Stimulated activated CD4-positive, alpha-beta T cell treated with anti-CD3 and anti-CD28 coated beads, Interleukin-1b, Interleukin-23, amount 100 ng/mL, for 1 hour (primary cell): ENCODE results near the gene SRRM3.
"Not testable (repeated sequence)": the region's sequence is repeated elsewhere in the genome, so short reads cannot be mapped to it uniquely, and the experiment has no call there.

Experiments
- DNase-seq, 2 donors: peaks; one replicate each; pipeline ENCODE4 v3.0.0-alpha.2; 2020; ENCODE audit warnings: low read depth in 2 of 2

Gene SRRM3

DNA sequence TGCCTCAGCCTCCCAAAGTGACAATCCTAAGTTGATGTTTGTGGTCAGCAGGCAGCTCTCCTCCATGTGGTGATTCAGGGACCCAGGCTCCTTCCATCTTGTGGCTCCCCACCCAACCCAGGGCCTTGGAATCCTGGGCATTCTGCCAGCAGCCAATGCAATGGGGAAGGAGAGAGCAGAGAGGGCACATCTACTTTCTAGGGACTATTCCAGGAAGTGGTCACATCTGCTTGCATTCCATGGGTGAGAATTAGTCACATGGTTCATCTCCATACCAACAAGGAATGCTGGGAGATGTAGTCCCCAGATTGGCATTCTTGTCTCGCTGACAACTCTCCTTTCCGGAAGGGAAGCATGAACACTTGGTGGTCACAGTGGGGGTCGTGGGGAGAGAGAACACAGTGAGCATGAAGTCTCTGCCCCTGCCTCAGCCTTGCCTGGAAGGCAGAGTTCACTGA lies 9.9 kb upstream of the SRRM3 start:
- no peak for DNase-seq

DNA sequence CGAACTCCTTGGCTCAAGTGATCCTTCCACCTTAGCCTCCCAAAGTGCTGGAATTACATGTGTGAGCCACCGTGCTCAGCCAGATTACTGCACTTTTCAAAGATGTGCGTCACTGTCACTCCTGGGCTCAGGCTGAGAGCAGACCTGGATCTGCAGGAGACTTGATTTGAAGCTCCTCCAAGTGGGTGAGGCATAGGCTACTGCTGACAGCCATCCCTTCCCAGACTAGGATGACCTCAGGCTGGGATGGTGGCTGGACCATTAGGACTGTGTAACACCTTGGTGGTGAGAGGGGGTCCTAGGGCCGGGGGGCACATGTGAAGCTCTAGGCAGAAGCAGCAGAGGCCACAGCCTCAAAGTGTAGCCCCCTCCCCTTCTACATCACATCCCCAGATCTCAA lies 8.2 kb upstream of the SRRM3 start:
- no peak for DNase-seq

DNA sequence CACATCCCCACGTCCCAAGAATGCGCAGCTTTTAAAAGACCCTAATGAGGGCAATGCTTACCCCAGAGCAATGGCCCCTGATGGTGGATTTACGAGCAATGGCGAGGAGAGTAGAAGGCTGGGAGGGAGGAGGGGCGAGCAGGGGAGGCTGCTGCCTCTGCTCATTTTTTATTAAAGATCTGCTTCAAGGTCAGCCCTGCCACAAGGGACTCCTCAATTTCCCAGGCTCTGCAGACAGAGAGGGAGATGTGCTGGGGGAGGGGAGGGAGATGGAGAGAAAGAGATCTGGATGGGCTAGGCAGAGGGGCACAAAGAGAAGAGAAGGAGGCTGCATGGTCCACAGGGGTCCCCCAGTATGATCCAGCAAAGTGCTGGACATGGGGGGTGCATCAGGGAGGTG lies 7.8 kb upstream of the SRRM3 start:
- no peak for DNase-seq

DNA sequence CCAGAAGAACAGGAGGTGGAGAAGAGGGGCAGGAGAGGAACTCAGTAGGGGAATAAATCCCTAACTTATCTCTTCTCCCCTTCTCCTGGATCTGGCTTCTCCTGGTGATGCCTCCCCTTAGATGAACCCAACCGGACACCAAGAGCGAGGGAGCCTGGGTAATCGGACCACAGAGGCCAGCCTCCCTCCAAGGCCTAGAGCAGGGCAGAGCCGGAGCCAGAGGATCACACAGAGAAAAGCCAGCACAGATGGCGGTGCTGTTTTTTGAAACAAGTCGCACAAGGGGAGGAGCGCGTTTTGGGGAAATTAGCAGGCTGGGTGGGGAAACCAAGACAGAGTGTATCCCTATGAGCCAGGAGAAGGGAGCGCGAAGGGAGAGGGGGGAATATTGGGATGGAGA lies 4.9 kb upstream of the SRRM3 start:
- DNase-seq = no peak

DNA sequence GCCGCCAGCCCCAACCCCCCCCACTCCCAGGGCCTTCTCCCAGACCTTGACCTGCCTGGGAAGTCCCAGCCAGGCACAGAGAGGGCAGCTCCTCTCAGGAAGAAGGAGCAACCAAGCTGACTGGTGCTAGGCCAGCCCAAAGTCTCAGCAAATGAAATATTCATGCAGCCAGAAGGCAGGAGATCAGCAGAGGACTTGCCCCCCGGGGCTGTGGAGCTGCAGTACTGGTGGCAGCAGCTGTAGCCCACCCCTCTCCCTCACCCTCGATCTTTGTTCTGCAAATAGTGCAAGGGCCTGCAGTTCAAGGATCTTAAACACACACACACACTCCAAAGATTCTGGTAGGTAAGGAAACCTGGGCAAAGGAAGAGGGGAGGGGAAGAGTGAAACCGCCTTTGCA lies 3.5 kb upstream of the SRRM3 start:
- no peak for DNase-seq

DNA sequence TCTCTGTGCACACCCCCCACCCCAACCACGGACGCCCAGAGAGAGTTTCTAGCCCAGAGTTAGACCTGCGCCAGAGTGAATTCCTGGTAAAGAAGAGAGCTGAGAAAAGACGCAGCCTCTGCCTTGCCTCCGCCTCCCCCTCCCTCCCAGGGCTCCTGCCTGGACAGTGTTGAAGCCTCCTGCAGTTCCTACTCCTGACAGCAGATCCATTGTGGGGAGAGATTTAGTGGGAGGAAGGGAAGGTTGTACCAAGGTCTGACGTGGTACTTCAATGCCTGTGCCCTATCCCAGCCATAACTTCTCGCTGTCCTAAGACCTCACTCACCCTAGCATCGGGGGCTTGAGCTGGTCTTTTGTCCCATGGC lies 952 bp downstream of the SRRM3 start:
- no peak for DNase-seq

DNA sequence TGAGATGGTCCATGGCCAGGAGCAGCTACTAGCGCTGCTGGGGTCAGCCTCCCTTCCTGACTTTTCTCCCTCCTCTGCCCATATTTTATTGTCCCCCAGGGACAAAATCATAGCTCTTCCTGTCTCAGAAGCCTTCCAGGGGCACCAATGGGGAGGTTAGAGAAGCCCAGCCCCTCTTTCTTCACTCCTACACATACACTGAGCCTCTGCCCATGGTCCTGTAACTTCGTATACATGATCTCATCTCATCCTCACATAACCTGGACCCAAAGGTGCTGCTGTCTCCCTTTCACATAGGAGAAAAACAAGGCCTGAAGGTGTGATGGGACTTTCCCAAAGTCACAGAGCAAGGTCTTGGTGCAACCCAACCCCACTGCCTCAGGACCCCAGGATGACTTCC lies 2.5 kb downstream of the SRRM3 start:
- no peak for DNase-seq

DNA sequence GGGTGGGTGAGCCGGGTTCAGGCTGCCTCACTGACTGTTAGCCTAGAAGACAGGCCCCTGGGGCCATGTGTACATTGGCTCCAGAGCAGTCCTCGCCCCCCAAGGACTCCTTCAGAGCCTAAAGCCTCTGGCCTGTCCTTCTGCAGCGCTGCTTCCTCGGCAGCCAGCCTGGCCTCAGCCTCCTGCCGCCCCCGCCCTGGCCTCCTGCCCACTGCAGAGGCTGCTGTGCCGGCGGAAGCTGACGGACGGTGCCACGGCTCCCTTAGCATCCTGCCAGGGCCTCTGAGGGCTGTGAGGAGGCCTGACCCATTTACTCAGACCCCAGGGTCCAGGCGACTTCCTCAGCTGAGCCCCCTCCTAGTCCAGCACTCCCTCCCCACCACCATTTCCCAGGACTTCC lies 4.9 kb downstream of the SRRM3 start:
- no peak for DNase-seq

DNA sequence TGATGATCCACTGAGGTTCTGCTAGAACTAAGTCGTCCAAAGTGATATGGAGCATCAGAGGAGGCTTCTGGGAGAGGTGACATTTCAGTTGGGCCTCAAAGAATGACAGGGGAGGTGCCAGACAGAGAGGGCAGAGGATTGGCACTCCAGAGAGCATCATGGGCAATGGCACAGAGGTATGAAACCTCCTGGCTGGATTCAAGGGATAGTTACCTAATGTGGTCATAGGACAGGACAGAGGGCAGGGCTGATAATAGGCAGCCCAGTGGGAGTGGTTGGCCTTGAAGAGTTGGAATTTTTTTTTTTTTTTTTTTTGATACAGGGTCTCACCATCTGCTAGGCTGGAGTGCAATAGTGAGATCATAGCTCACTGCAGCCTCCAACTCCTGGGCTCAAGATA lies 7.6 kb downstream of the SRRM3 start:
- DNase-seq = no peak

DNA sequence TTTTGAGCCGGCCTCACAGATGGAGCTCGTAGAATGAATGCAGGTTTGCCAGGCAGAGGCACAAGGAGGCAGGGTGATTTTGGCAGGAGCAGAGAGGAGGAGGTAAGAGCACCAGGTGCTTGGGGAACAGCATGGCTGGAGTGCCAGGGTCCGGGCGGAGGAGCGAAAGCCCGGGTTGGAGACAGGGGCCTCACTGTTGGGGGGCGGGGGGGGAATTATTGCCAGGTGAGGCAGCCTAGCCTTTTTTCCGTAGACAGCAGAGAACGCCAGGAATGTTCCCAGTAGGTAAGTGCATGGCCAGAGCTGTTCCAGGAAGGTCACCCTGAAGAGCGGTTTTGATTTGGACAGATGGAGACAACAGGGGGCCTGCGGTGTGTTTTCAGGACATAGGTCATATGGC lies 9.5 kb downstream of the SRRM3 start:
- DNase-seq = no peak

DNA sequence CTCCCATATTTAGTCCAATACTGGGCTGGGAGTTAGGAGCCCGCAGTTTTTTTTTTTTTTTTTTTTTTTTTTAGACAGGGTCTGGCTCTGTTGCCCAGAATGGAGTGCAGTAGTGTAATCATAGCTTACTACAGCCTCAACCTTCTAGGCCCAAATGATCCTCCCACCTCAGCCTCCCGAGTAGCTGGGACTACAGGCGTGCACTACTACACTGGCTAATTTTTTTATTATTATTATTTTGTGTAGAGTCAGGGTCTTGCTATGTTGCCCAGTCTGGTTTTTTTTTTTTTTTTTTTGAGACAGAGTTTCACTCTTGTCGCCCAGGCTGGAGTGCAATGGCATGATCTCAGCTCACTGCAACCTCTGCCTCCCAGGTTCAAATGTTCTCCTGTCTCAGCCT lies 13.7 kb downstream of the SRRM3 start:
- DNase-seq = not testable (repeated sequence)

DNA sequence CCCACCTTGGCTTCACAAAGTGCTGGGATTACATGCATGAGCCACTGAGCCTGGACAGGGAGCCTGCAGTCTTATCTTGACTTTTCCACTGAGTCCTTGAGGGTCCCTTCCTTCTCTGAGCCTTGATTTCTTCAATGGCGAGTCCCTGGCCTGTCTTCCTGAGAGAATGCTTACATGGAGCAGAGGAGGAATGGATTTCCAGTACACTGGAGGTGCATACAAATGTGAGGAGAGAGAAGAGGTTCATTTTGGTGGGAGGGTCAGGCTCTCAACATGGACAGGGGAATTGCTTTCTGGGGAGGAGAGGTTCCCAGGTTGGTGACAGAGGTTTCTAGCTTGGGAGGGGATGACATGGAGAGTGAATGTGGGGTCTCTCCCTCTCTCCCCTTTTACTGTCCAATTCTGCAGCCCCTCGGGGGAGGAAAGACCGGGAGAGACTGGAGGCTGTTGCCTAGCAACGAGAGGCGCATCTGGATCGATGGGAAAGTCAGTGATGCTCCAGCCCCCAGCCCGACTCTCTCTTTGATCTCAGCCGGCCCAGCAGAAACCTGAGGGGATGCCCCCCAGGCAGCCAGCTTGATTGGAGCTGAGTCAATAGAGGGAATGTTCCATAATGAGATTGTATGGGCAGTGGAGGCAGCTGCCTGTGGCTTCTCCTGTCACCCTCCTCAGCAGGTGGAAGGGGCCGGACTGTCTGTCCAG lies 14.8 kb downstream of the SRRM3 start:
- no peak for DNase-seq

DNA sequence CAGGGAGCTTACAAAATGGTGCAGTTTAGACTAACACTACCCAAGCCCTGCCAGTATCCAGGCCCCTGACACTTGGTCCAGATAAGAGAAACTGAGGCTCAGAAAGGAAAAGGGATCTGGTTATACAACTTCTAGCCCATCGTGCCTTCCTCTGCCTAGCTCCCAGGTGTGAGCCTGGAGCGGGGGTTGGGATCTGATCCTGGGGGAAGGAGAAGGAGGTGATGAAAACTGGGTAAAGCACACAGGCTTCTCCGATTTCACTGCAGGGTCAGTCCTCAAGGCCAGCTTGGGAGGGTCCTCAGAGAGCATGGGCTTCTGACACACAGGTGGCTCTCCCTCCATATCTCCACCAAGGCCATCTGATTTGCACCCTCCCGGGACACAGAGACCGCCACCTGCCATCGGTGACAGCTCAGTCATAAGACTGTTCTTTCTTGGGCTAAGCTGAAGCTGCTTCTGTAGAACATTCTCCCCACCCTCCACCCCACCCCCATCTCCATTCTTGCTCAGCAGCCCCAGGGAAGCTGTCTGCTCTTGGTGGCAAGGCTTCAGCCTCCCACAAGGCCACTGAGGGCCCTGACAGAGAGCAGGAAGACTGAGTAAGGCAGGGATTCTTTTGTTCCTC lies 16.4 kb downstream of the SRRM3 start:
- DNase-seq = no peak

DNA sequence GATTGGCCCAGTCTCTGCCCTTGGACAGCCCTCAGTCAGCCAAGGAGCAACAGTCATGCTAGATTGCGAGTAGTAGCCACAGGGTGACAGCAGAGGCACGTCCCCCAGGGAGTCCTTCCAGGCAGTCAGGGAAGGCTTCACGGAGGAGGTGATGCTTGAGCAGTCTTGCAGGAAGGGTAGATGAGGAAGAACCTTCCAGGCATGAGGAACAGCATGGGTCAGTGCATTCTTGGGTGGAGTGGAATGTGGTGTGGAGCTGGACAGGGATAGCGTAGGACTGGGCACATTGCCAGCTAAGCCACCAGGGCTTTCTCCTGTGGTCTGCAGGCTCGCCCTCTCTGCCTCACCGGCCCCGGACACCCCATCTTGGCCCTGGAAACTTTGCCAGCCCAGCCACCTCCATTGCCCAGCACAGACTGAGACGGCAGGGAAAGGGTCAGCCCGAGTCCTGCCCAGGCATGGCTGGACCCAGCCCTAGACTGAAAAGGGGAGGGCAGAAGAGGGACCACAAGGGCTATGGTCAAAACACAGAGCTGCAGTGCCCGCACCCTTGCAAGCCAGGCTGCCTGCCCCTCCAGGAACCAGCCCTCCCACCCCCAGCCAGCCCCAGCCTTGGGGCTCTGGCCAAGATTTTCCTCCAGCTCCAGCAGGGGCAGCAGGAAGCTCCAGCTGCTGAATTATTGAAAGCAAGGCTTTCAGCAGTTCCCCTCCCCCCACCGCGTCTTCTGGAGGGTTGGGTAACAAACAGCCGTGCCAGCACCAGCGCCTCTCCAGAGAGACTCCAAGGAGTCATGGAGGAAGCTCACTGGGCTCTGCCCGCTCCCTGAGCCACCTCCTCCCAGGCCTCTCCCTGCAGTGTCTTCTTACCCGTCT lies 18.7 kb downstream of the SRRM3 start:
- no peak for DNase-seq

DNA sequence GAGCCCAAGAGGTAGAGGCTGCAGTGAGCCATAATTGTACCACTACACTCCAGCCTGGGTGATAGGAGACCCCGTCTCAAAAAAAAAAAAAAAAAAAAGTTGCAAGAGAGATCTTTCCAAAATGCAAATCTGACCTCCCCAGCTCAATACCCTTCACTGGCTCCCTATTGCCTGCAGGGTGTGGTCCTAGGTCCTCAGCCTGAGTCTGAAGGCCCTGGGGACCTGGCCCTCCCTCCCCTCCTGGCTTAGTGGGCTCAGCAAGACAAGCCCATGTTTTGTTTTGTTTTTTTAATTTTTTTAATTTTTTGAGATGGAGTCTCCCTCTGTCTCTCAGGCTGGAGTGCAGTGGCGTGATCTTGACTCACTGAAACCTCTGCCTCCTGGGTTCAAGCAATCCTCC lies 20.6 kb downstream of the SRRM3 start:
- no peak for DNase-seq

DNA sequence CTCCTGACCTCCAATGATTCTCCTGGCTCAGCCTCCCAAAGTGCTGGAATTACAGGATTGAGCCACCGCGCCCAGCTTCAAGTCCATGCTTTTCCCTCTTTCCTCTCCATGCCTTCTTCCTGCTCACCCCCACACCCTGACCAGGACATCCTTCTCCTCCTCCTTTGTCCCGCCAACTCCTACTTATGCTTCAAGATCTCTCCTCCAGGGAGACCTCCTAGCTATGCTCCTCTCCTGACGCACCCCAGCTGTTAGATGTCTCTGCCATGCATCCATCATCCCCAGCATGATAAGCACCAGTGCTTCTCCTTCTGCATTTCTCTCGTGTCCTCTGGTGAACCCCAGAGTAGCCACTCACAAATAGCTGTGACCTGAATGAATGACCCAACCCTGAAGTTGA lies 21.1 kb downstream of the SRRM3 start:
- DNase-seq = no peak

DNA sequence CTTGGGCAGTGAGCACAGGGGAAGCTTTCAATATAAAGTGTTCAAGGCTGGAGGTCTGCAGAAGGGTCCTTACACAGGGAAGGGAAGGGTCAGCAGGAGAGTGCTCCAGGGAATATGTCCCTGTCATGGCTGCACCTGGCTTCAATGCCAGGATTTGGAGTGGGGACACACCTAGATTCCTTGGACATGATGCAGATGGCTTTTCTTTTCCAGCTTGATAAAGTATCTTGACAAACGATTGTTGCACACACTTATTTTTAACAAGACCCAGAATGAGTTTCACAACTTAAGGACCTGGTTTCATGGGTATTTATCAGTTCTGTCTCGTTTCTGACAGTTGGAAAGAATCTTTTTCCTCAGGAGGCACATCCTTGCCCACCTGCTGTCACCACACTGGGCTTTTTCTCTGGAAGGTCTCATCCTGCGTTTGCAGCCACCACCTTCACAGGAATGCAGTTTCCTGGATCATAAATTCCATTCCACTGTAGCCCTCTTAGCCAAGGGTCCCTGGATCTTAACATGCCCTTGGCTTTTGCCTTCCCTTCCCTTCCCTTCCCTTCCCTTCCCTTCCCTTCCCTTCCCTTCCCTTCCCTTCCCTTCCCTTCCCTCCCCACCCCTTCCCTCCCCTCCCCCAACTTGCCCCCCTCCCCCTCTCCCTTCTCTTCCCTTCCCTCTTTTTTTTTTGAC lies 21.7 kb downstream of the SRRM3 start:
- no peak for DNase-seq

DNA sequence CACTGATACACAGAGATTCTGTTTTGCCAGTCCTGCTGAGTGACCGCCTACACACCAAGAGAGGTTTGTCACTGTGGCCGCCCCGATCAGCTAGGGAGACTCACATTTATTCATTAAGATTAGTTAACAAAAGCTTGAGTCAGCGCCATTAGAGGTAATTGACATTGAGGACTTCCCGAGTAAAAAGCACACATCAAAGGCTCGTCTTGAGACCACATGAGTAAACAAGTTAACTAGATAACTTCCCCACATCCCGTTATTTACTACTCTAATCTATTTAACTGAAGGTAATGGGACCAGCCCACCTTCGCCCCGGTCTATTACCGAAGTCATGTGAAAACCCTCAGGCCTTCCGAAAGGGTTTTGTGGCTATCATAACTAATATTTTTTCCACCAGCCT lies 23.0 kb downstream of the SRRM3 start:
- DNase-seq = no peak

DNA sequence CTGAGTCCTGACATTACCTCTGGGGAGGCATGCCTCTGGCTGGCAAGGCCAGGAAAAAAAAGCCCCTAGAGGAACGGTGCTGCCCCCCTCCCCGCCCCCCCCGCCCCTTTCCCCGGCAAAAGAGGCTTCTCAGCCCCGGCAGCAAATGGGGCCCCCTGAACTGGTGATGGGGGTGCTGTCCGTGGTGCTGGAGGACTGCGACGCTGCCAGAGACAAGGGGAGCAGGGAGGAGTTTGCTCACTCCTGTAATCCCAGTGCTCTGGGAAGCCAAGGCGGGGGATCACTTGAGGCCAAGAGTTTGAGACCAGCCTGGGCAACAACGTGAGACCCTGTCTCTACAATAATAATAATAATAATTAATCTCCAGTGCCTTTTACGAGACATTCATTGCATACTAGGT lies 23.7 kb downstream of the SRRM3 start:
- no peak for DNase-seq

DNA sequence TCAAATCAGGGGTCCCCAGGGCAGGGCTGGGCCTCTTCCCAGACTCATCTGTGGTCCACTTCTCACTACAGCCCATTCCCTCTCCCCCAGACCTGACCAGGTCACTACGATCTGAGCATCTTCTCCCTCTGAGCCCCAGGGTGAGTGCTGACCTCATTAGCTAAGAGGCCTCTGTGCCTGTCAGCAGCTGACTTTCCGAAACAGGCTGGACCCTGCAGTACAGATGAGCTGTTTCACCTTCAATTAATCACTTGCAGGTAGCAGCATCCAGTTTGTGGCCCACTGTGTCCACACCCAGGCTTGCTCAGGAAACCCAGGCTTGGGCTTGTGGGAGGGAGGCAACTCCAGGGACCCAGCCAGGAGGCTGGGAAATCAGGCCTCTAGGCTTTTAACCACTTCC lies 24.3 kb downstream of the SRRM3 start:
- no peak for DNase-seq

DNA sequence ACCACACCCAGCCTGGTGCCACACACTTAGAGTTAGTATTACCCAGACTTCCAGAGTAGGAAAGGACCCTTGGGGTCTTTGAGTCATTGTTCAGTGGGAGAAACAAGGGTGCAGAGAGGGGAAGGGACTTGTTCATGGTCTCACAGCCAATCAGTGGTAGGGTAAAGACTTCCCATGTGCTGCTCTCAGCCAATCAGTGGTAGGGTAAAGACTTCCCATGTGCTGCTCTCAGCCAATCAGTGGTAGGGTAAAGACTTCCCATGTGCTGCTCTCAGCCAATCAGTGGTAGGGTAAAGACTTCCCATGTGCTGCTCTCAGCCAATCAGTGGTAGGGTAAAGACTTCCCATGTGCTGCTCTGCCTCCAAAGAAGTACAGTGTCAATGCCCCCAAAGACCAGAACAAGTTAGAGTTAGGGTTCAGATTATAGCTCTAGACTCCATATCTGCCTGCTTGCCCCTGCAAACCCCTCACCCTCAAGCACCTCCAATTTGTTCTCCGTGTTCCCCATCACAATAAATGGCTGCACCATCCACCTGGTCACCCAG lies 25.3 kb downstream of the SRRM3 start:
- not testable (repeated sequence) for DNase-seq

DNA sequence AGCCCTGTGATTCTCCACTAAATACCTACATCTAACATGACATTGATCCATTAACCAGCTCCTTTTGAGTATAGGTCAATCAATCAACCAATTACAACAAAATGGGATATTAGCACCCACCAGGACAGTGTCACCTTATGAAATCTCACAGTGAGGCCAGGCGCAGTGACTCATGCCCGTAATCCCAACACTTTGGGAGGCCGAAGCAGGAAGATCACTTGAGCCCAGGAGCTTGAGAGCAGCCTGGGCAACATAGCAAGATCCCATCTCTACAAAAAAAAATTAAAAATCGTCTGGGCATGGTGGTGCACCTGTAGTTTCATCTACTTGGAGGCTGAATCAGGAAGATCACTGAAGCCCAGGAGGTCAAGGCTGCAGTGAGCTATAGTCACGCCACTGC lies 28.5 kb downstream of the SRRM3 start:
- DNase-seq = no peak
